HEK293 (cell line): ENCODE results near the gene PROCA1.
A peak's percentile ranks its signal among the peaks of the same experiment; 100 is the strongest.
"Not testable (repeated sequence)": the region's sequence is repeated elsewhere in the genome, so short reads cannot be mapped to it uniquely, and the experiment has no call there.

Experiments
- CTCF ChIA-PET: fragments of 350-600 bp; formaldehyde crosslinking; extraction: SDS; loops from one replicate; lab custom pipeline; 2021; ENCODE audit warnings: antibody characterized with exemption; lab: Yijun Ruan, JAX
- POLR2A ChIA-PET: fragments of 300-600 bp; formaldehyde crosslinking; extraction: SDS; loops from one replicate; lab custom pipeline; 2020; ENCODE audit warnings: antibody characterized with exemption, inconsistent platforms; lab: Yijun Ruan, JAX
- H3K27ac ChIP-seq: fragments of 200-500 bp; sonication (Bioruptor generic); 2 replicates; pipeline ENCODE4 v1.5.1; 2014; ENCODE audit warnings: low read depth, low read length, control low read depth, inconsistent platforms; ENCODE audit errors: extremely low read depth
- H3K36me3 ChIP-seq, 2 experiments: fragments of 200-500 bp in 1 of 2; sonication (Bioruptor generic) in 1 of 2; 1 replicate in 1 of 2; 2 replicates in 1 of 2; pipeline ENCODE4 v1.5.1; 2014 to 2017; ENCODE audit warnings: inconsistent platforms in 2 of 2, low read length in 2 of 2; ENCODE audit not compliant: control insufficient read depth in 2 of 2, insufficient read depth in 1 of 2
- H3K4me1 ChIP-seq: fragments of 200-500 bp; sonication (Bioruptor generic); 2 replicates; pipeline ENCODE4 v1.5.1; 2014; ENCODE audit warnings: mild to moderate bottlenecking, low read length, inconsistent platforms; ENCODE audit not compliant: control insufficient read depth, insufficient read depth
- H3K4me3 ChIP-seq: 2 replicates; pipeline ENCODE4 v1.5.1; 2011; ENCODE audit warnings: low read depth, mild to moderate bottlenecking, control low read depth, low read length, moderate library complexity
- H3K9me3 ChIP-seq: fragments of 200-500 bp; sonication (Bioruptor generic); 2 replicates; pipeline ENCODE4 v1.5.1; 2014; ENCODE audit warnings: low read depth, low read length, inconsistent platforms; ENCODE audit not compliant: control insufficient read depth, insufficient read depth
- EGR2 ChIP-seq: fragments of 450-650 bp; formaldehyde crosslinking; IDR thresholded peaks from 2 replicates; pipeline ENCODE4 v1.5.1; 2016; ENCODE audit warnings: low read depth, missing biosample characterization, missing genetic modification characterization
- IKZF3 ChIP-seq: fragments of 450-650 bp; IDR thresholded peaks from 2 replicates; pipeline ENCODE4 v1.5.0; 2018; ENCODE audit warnings: missing biosample characterization, mild to moderate bottlenecking, missing genetic modification characterization, moderate library complexity
- PATZ1 ChIP-seq: fragments of 450-650 bp; formaldehyde crosslinking; IDR thresholded peaks from 2 replicates; pipeline ENCODE4 v1.5.1; 2016; ENCODE audit warnings: missing biosample characterization, missing genetic modification characterization
- SALL2 ChIP-seq: fragments of 450-650 bp; formaldehyde crosslinking; IDR thresholded peaks from 2 replicates; pipeline ENCODE4 v1.5.0; 2017; ENCODE audit warnings: missing biosample characterization, mild to moderate bottlenecking, missing genetic modification characterization, borderline replicate concordance
- SCRT2 ChIP-seq: fragments of 450-650 bp; formaldehyde crosslinking; IDR thresholded peaks from 2 replicates; pipeline ENCODE4 v1.5.1; 2016; ENCODE audit warnings: missing biosample characterization, missing genetic modification characterization
- ZBTB26 ChIP-seq: fragments of 450-650 bp; formaldehyde crosslinking; optimal IDR thresholded peaks from 2 replicates; pipeline ENCODE3; 2016; ENCODE audit warnings: missing biosample characterization, mild to moderate bottlenecking, missing genetic modification characterization
- ZBTB6 ChIP-seq: fragments of 450-650 bp; formaldehyde crosslinking; IDR thresholded peaks from 2 replicates; pipeline ENCODE4 v1.5.1; 2017; ENCODE audit warnings: missing biosample characterization, missing genetic modification characterization
- ZFHX2 ChIP-seq: fragments of 450-650 bp; formaldehyde crosslinking; conservative IDR thresholded peaks from 2 replicates; pipeline ENCODE4 v1.5.1; 2016; ENCODE audit warnings: missing biosample characterization, missing genetic modification characterization
- ZNF146 ChIP-seq: fragments of 450-650 bp; formaldehyde crosslinking; IDR thresholded peaks from 2 replicates; pipeline ENCODE4 v1.5.1; 2016; ENCODE audit warnings: missing biosample characterization, missing genetic modification characterization
- ZNF174 ChIP-seq: fragments of 450-650 bp; formaldehyde crosslinking; IDR thresholded peaks from 2 replicates; pipeline ENCODE4 v1.5.0; 2017; ENCODE audit warnings: missing biosample characterization, mild to moderate bottlenecking, missing genetic modification characterization
- ZNF366 ChIP-seq: fragments of 450-650 bp; formaldehyde crosslinking; conservative IDR thresholded peaks from 2 replicates; pipeline ENCODE4 v1.5.1; 2016; ENCODE audit warnings: missing biosample characterization, missing genetic modification characterization
- ZNF398 ChIP-seq: fragments of 450-650 bp; formaldehyde crosslinking; IDR thresholded peaks from 2 replicates; pipeline ENCODE4 v1.5.1; 2017; ENCODE audit warnings: missing biosample characterization, missing genetic modification characterization
- ZNF449 ChIP-seq: fragments of 450-650 bp; formaldehyde crosslinking; IDR thresholded peaks from 2 replicates; pipeline ENCODE4 v1.5.1; 2017; ENCODE audit warnings: missing biosample characterization, mild to moderate bottlenecking, missing genetic modification characterization, moderate library complexity
- ZNF571 ChIP-seq: fragments of 450-650 bp; formaldehyde crosslinking; IDR thresholded peaks from 2 replicates; pipeline ENCODE4 v1.5.0; 2017; ENCODE audit warnings: missing biosample characterization, missing genetic modification characterization

The PROCA1 gene

GRCh38 chr17:28723836-28724499 lies 12.3 kb upstream of the PROCA1 start:
- TF ChIP-seq ZFHX2, result peak; percentile 26; the same call in 1 of the 2 replicates
- peak; percentile 93; the same call in 1 of the 2 replicates for TF ChIP-seq ZNF449 (tag by site-specific recombination)
- TF ChIP-seq, all 188 proteins: peak for 2; not testable (repeated sequence) for 186
- H3K27ac ChIP-seq, result peak overlapping the region; percentile 99
- not testable (repeated sequence) for H3K4me3 ChIP-seq, H3K9me3 ChIP-seq
- ChIA-PET CTCF (interaction anchor here (13.6 kb wide), 1 partner anchor 23 kb away, joined by 445 read pairs; the partner anchor contains the start of gene TRAF4), POLR2A (interaction anchor here (1.5 to 6.7 kb wide), 9 partner anchors 8 to 229 kb away, joined by 3 to 448 read pairs (median 38); partner anchors contain the start of genes BLTP2, PHF12, PROCA1 and SDF2)
- peaks cover 26 to 53% of the 10 kb centered on the region in 2 experiments for H3K36me3 ChIP-seq
- peaks cover 12% of the 10 kb centered on the region; the same call in 1 of the 2 replicates for H3K4me1 ChIP-seq

- 0 out of 2 replicates have a peak, but pooled peaks have one; percentile 31 for TF ChIP-seq ZFHX2
- peak; percentile 40; the same call in 1 of the 2 replicates for TF ChIP-seq ZNF398 (tag by site-specific recombination)
- TF ChIP-seq SCRT2 (tag by site-specific recombination), result peak; percentile 47; the same call in 1 of the 2 replicates
- peak; percentile 50 for TF ChIP-seq PATZ1 (tag by site-specific recombination)
- peak; percentile 54; the same call in 1 of the 2 replicates for TF ChIP-seq IKZF3
- 0 out of 2 replicates have a peak, but pooled peaks have one; percentile 29 for TF ChIP-seq ZNF366 (tag by site-specific recombination)
- 0 out of 2 replicates have a peak, but pooled peaks have one; percentile 44 for TF ChIP-seq EGR2 (tag by site-specific recombination)
- TF ChIP-seq ZNF146 (tag by site-specific recombination), result peak; percentile 76
- no peak for TF ChIP-seq ZNF174 (tag by site-specific recombination)
- TF ChIP-seq ZNF571 (tag by site-specific recombination), result no peak
- no peak for TF ChIP-seq SALL2 (tag by site-specific recombination)
- TF ChIP-seq ZBTB26 (tag by site-specific recombination), result no peak
- TF ChIP-seq ZBTB6, result no peak
- Histone ChIP-seq H3K9me3 (no peaks in the 10 kb centered on the region), H3K27ac (peak overlapping the region; percentile 90), H3K4me1 (peaks cover 17% of the 10 kb centered on the region), H3K36me3 (peaks cover 26 to 53% of the 10 kb centered on the region in 2 experiments), H3K4me3 (no peak overlapping the region)
- ChIA-PET POLR2A (interaction anchor here (0.7 to 6.7 kb wide), 5 partner anchors 10 to 455 kb away, joined by 3 to 448 read pairs (median 29); partner anchors contain the start of genes PROCA1, SDF2, SUPT6H and TRAF4), CTCF (interaction anchor here (0.7 to 13.6 kb wide), 2 partner anchors 24 to 683 kb away, joined by 3 to 445 read pairs; partner anchors contain the start of gene TRAF4)
These were observed 11.6 kb upstream of the PROCA1 start for GRCh38 chr17:28723159-28723835.
